PC-3 (cell line): ENCODE measurements around the gene ARHGEF38. TPM values are rescaled to one million over a fixed set of nuclear protein-coding genes. Genes with fewer than 3 reads are reported as not detected.

Source experiments
- ATAC-seq: fragments of 200-7000 bp; cut with Tn5 transposase; 2 replicates; pipeline ENCODE4 v1.9.1; 2020; ENCODE audit warnings: mild to moderate bottlenecking, moderate library complexity
- Bru-seq: library from RNA; stranded (reverse); fragments of 400-500 nt; gene quantifications from one replicate; lab custom pipeline; 2021; lab: Mats Ljungman, UMichigan
- BruChase-seq, 2 experiments: library from RNA; stranded (reverse); fragments of 400-500 nt; gene quantifications; one replicate each; lab custom pipeline; 2021; lab: Mats Ljungman, UMichigan
- BruUV-seq: library from RNA; stranded (reverse); fragments of 400-500 nt; replicated peaks from 2 replicates; lab custom pipeline; 2021; lab: Mats Ljungman, UMichigan
- CTCF ChIA-PET: fragments of 300-600 bp; sonication (Branson Sonifier 250); formaldehyde crosslinking; loops from one replicate; lab custom pipeline; 2022; ENCODE audit warnings: antibody characterized with exemption; lab: Charles Lee
- POLR2A ChIA-PET: fragments of 300-600 bp; sonication (Branson Sonifier 250); formaldehyde crosslinking; loops from one replicate; lab custom pipeline; 2022; ENCODE audit warnings: antibody characterized with exemption; ENCODE audit not compliant: unreplicated experiment; lab: Charles Lee
- DNase-seq: peaks from one replicate; pipeline ENCODE4 v3.0.0-alpha.2; 2015
- H2AFZ ChIP-seq: fragments of 300-600 bp; sonication (generic); 2 replicates; pipeline ENCODE4 v1.6.0; 2016; ENCODE audit warnings: antibody characterized with exemption, low read length
- H3F3A ChIP-seq: fragments of 300-600 bp; sonication (generic); one replicate; pipeline ENCODE4 v1.6.0; 2017; ENCODE audit warnings: antibody characterized with exemption, low read length, control low read depth, mild to moderate bottlenecking; ENCODE audit not compliant: unreplicated experiment
- H3K27ac ChIP-seq: fragments of 300-600 bp; sonication (generic); 2 replicates; pipeline ENCODE4 v1.5.1; 2016; ENCODE audit warnings: mild to moderate bottlenecking, low read length
- H3K27me3 ChIP-seq: fragments of 300-600 bp; sonication (generic); 2 replicates; pipeline ENCODE4 v1.6.1; 2016; ENCODE audit warnings: low read length, mixed read lengths
- H3K36me3 ChIP-seq: fragments of 300-600 bp; sonication (generic); 2 replicates; pipeline ENCODE4 v1.6.1; 2016; ENCODE audit warnings: low read depth, mixed run types, low read length, mixed read lengths
- H3K4me1 ChIP-seq: fragments of 300-600 bp; sonication (generic); 2 replicates; pipeline ENCODE4 v1.5.1; 2016; ENCODE audit warnings: low read length; ENCODE audit not compliant: insufficient read depth
- H3K4me2 ChIP-seq: fragments of 300-600 bp; sonication (generic); 2 replicates; pipeline ENCODE4 v1.6.0; 2016; ENCODE audit warnings: low read length
- H3K4me3 ChIP-seq: fragments of 300-600 bp; sonication (generic); 2 replicates; pipeline ENCODE4 v1.5.1; 2016; ENCODE audit warnings: mild to moderate bottlenecking, low read length, mixed read lengths
- H3K79me2 ChIP-seq: fragments of 300-600 bp; sonication (generic); 2 replicates; pipeline ENCODE4 v1.6.1; 2017; ENCODE audit warnings: low read length, mixed read lengths
- H3K9ac ChIP-seq: fragments of 300-600 bp; sonication (generic); 2 replicates; pipeline ENCODE4 v1.6.0; 2016; ENCODE audit warnings: mild to moderate bottlenecking, low read length
- H3K9me2 ChIP-seq: fragments of 300-600 bp; sonication (generic); replicated peaks from 2 replicates; pipeline ENCODE4 v1.6.1; 2016; ENCODE audit warnings: mixed run types, low read length, mixed read lengths
- H3K9me3 ChIP-seq: fragments of 300-600 bp; sonication (generic); 2 replicates; pipeline ENCODE4 v1.6.1; 2016; ENCODE audit warnings: low read length, mixed read lengths
- H4K20me1 ChIP-seq: fragments of 300-600 bp; sonication (generic); 2 replicates; pipeline ENCODE4 v1.6.1; 2016; ENCODE audit warnings: low read length, mixed read lengths
- CTCF ChIP-seq: fragments of 300-600 bp; sonication (generic); conservative IDR thresholded peaks from 2 replicates; pipeline ENCODE4 v1.5.1; 2017; ENCODE audit warnings: antibody characterized with exemption, low read depth, mild to moderate bottlenecking, low read length
- EZH2 ChIP-seq: fragments of 300-600 bp; sonication (generic); IDR thresholded peaks from one replicate; pipeline ENCODE4 v1.6.1; 2017; ENCODE audit warnings: antibody characterized with exemption, mild to moderate bottlenecking, low read length; ENCODE audit not compliant: unreplicated experiment
- EZH2phosphoT487 ChIP-seq: fragments of 300-600 bp; sonication (generic); IDR thresholded peaks from 2 replicates; pipeline ENCODE4 v1.6.1; 2018; ENCODE audit warnings: mild to moderate bottlenecking, antibody characterized with exemption, low read length, borderline replicate concordance
- intact Hi-C: fragments of 100-400 bp; cut with micrococcal nuclease; formaldehyde crosslinking; loops from 2 replicates; pipeline ENCODE4 v1.9.0; 2023
- long read RNA-seq: library from polyadenylated mRNA; unstranded; transcript quantifications from one replicate; pipeline ENCODE4 v2.0.0, GENCODE V29; 2021; ENCODE audit not compliant: unreplicated experiment
- total RNA-seq: library from RNA; depleted of rRNA; stranded (reverse); fragments of >200 nt; gene quantifications from 2 replicates; pipeline ENCODE4 v1.2.3, GENCODE V29; 2014; rRNA removed

The ARHGEF38 gene, protein sequence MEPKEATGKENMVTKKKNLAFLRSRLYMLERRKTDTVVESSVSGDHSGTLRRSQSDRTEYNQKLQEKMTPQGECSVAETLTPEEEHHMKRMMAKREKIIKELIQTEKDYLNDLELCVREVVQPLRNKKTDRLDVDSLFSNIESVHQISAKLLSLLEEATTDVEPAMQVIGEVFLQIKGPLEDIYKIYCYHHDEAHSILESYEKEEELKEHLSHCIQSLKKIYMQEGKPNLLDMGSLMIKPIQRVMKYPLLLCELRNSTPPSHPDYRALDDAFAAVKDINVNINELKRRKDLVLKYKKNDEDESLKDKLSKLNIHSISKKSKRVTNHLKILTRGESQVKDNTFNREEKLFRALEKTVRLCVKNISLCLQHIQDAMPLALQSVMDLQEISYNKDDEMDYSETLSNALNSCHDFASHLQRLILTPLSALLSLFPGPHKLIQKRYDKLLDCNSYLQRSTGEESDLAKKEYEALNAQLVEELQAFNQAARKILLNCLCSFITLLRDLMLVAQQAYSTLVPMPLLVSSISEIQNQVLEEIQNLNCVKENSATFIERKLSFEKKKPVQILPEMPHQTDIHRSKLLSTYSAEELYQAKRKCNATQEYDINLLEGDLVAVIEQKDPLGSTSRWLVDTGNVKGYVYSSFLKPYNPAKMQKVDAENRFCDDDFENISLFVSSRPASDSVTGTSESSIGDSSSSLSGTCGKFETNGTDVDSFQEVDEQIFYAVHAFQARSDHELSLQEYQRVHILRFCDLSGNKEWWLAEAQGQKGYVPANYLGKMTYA
- total RNA-seq (2.0 and 5.9 TPM in 2 replicates), Bru-seq, nascent RNA (percentile 60 among the genes with signal in this experiment), BruChase-seq, experiment 1, labeled RNA remaining after a 6-hour chase (percentile 39 among the genes with signal in this experiment), BruChase-seq, experiment 2, labeled RNA remaining after a 2-hour chase (percentile 68 among the genes with signal in this experiment)
- long read RNA-seq, full-length matches to known transcripts: 5 of 18 reads
- long read RNA-seq, partial matches to known transcripts: 2 of 18 reads
- long read RNA-seq, other reads (novel, unspliced or antisense): 11 of 18 reads

DNA sequence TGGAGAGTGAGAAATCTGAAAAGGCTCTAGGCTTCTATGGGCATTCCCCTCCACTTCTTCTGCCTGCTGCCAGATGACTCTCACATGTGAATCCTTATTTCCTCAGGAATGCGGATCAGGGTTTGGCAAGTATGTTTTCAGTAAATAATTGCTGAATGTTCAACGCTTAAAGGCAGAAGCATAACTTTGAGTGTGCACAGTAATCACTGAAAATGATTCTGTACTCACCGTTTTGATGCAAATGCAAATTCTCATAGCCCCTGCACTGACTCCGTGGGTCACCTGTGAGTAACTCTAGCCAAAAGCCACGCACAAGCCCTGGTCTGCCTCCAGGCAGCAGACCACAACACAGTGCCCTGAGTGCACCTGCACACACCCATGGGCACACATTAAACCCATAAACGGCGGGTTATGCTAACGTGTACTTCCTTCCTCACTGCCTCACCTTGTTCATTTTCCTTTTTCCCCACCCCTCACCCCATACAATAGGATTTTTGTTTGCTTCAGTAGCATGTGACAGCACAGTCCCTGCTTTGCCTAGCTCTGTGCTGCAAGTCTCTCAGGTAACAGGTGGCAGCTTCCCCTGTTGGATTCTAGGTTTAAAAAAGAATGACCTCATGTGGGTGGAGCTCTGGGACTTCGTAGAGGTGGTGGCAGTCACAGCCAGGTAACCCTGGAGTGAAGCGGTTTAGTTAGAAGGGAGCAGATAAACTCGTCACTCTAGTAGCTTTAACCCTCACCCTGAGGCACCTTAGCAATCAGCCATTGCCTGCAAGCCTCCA lies at the start of gene ARHGEF38:
Gene ARHGEF38 (plus strand): TSS at position 656 of the 782 bp plus-strand sequence. CDS start 146 bp downstream, outside the sequence.
- ATAC-seq (peak; percentile 84), DNase-seq (peak; percentile 89)

DNA sequence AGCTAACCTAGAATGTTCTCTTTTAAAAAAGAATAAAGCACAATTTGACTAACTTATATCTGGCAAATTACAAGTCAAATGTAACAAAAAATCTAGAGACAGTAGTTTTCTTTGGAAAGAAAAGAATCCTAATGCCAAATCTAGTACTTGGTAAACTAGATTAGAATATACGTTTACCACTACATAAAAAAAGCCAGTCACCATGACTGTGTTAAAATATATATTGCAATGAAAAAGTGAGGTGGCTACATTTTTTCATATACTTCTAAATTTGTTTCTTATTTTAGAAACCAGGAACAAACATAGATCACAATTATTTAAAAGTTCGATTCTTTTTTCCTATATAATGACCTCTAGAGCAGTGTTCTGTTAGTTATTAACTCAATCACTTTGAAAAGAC lies 48.9 kb upstream of the ARHGEF38 start:
- no peaks in the 10 kb centered on the region for H3F3A ChIP-seq
- H3K4me1 ChIP-seq: no peaks in the 10 kb centered on the region
- no peaks in the 10 kb centered on the region for H3K79me2 ChIP-seq
- DNase-seq (no peak), ATAC-seq (no peak)
- H3K9me2 ChIP-seq: no peaks in the 10 kb centered on the region
- H3K4me2 ChIP-seq: no peak overlapping the region
- intact Hi-C loops: no loop called here
- no peaks in the 10 kb centered on the region for H3K27me3 ChIP-seq
- no peak overlapping the region for H2AFZ ChIP-seq
- H3K36me3 ChIP-seq: no peaks in the 10 kb centered on the region
- no peaks in the 10 kb centered on the region for H4K20me1 ChIP-seq
- ChIA-PET POLR2A (interaction anchor here (0.6 to 0.9 kb wide), 2 partner anchors 49 to 633 kb away, joined by 3 to 5 read pairs; partner anchors contain the start of gene ARHGEF38), CTCF (no interaction called here)
- no peaks in the 10 kb centered on the region for H3K9me3 ChIP-seq
- no peak overlapping the region for H3K4me3 ChIP-seq
- no peak overlapping the region for H3K9ac ChIP-seq
- no TSS peak for BruUV-seq
- TF ChIP-seq EZH2 (no peak), EZH2phosphoT487 (no peak), CTCF (no peak)
- no peak overlapping the region for H3K27ac ChIP-seq

More for the DNA sequence above, at the start of gene ARHGEF38:
- peak within 1 kb of the TSS; percentile 81 for H3K9ac ChIP-seq
- H3F3A ChIP-seq: no peaks in the 10 kb centered on the region
- no peaks in the 10 kb centered on the region for H3K36me3 ChIP-seq
- no peaks in the 10 kb centered on the region for H4K20me1 ChIP-seq
- intact Hi-C loops: loop anchor here (1.0 to 10.0 kb wide), 7 partner anchors 17 to 353 kb away; no protein-coding TSS in a partner anchor
- TF ChIP-seq EZH2 (no peak), CTCF (no peak), EZH2phosphoT487 (no peak)
- H3K9me2 ChIP-seq: no peaks in the 10 kb centered on the region; the same call in 1 of the 2 replicates
- POLR2A ChIA-PET: interaction anchor here (0.6 to 0.9 kb wide), 3 partner anchors 49 to 146 kb away, joined by 3 to 5 read pairs (median 3); no protein-coding TSS in a partner anchor
- peak within 1 kb of the TSS; percentile 58 for H3K4me3 ChIP-seq
- H3K27me3 ChIP-seq: no peaks in the 10 kb centered on the region
- H3K27ac ChIP-seq: peak within 1 kb of the TSS; percentile 99
- BruUV-seq: no TSS peak
- H3K4me1 ChIP-seq: peaks cover 52% of the 10 kb centered on the region
- no peaks in the 10 kb centered on the region for H3K9me3 ChIP-seq
- CTCF ChIA-PET: interaction anchor here (0.9 kb wide), 1 partner anchor 81 kb away, joined by 4 read pairs; no protein-coding TSS in a partner anchor
- peaks cover 10% of the 10 kb centered on the region; the same call in 1 of the 2 replicates for H3K79me2 ChIP-seq
- H3K4me2 ChIP-seq: peak within 1 kb of the TSS; percentile 82
- peak within 1 kb of the TSS; percentile 44 for H2AFZ ChIP-seq
